NOMO-1 (cell line): ENCODE results near the gene MAN1B1.
A peak's percentile ranks its signal among the peaks of the same experiment; 100 is the strongest.

Source experiments
- DNase-seq, 2 experiments: peaks; one replicate each; lab custom pipeline; 2025; ENCODE audit not compliant: unreplicated experiment in 2 of 2; lab: John Stamatoyannopoulos, UW

The MAN1B1 gene

GRCh38 chr9:137068539-137069507, 18.0 kb upstream of the MAN1B1 start:
- DNase-seq, result no peak

- DNase-seq, result no peak
Measured at GRCh38 chr9:137069508-137070091, 17.2 kb upstream of the MAN1B1 start.

GRCh38 chr9:137070201-137070905, 16.4 kb upstream of the MAN1B1 start, which contains the start of gene SAPCD2:
Gene SAPCD2, minus strand, starts transcription at chr9:137070557. Its CDS starts 97 bp downstream, at chr9:137070460.
- DNase-seq, result peak; percentile 98 to 99

GRCh38 chr9:137070906-137071275, 15.9 kb upstream of the MAN1B1 start:
- peak; percentile 40 to 75 for DNase-seq

GRCh38 chr9:137071282-137071681, 15.5 kb upstream of the MAN1B1 start:
- DNase-seq, result no peak

- DNase-seq, result no peak
Measured at GRCh38 chr9:137073992-137074399, 12.8 kb upstream of the MAN1B1 start.

- DNase-seq, result no peak
Measured at GRCh38 chr9:137074657-137075274, 12.0 kb upstream of the MAN1B1 start.

- DNase-seq, result peak in 1 of 2 experiments; percentile 33
Measured at GRCh38 chr9:137075275-137075775, 11.5 kb upstream of the MAN1B1 start.

- DNase-seq, result no peak
Measured at GRCh38 chr9:137076636-137077009, 10.2 kb upstream of the MAN1B1 start.

GRCh38 chr9:137077010-137077747, 9.6 kb upstream of the MAN1B1 start, which contains the start of gene UAP1L1:
Gene UAP1L1, plus strand, starts transcription at chr9:137077517. Its CDS starts 16 bp downstream, at chr9:137077533.
- peak; percentile 67 to 82 for DNase-seq

GRCh38 chr9:137077758-137078693, 8.8 kb upstream of the MAN1B1 start:
- DNase-seq, result no peak

- DNase-seq, result no peak
Measured at GRCh38 chr9:137078701-137079400, 7.9 kb upstream of the MAN1B1 start.

- DNase-seq, result no peak
Measured at GRCh38 chr9:137079401-137079787, 7.4 kb upstream of the MAN1B1 start.

- no peak for DNase-seq
Measured at GRCh38 chr9:137080260-137081122, 6.3 kb upstream of the MAN1B1 start.

GRCh38 chr9:137082222-137082924, 4.4 kb upstream of the MAN1B1 start:
- no peak for DNase-seq

- DNase-seq, result no peak
Measured at GRCh38 chr9:137082925-137083290, 3.9 kb upstream of the MAN1B1 start.
